ENCODE results near the gene PHTF1.

PHTF1 gene

DNA sequence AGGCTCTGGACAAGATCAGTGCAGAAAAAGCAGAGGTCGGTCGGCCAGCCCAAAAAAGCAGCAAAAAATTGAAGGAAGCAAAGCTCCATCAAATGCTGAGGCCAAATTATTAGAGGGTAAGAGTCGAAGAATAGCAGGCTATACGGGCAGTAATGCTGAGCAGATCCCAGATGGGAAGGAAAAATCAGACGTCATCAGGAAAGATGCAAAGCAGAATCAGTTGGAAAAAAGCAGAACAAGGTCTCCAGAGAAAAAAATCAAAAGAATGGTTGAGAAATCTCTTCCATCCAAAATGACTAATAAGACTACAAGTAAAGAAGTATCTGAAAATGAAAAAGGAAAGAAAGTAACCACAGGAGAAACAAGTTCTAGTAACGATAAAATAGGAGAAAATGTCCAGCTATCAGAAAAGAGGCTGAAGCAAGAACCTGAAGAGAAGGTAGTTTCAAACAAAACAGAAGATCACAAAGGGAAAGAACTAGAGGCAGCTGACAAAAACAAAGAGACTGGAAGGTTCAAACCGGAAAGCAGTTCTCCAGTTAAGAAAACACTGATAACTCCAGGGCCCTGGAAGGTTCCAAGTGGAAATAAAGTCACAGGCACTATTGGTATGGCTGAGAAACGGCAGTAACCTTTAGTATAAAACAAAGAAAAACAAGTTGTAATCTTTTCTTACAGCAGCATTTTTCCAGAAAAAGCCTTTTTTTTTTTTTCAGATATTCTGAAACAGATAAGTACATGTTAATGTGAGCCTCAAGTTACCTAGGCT, 75.7 kb downstream of the PHTF1 start:
- H3K9me3 ChIP-seq (ENCODE audit: control insufficient read depth, low read length): no peaks in the 10 kb centered on the region
- no peak overlapping the region for H3K4me3 ChIP-seq (ENCODE audit: extremely low read depth, insufficient read depth, low read length, poor library complexity, severe bottlenecking)
- peaks cover 18% of the 10 kb centered on the region for H3K36me3 ChIP-seq (ENCODE audit: control insufficient read depth, insufficient read depth, low read length)
- peak overlapping the region; percentile 26 for H3K27ac ChIP-seq (ENCODE audit: low read depth, low read length, severe bottlenecking)
- no peaks in the 10 kb centered on the region for H3K4me1 ChIP-seq (ENCODE audit: control insufficient read depth, insufficient read depth, low read length, poor library complexity, severe bottlenecking)
- WGBS, 2 experiments (ENCODE audit: insufficient coverage in 2 of 2): 90% methylated on average over 7 of the region's 8 CpGs

DNA sequence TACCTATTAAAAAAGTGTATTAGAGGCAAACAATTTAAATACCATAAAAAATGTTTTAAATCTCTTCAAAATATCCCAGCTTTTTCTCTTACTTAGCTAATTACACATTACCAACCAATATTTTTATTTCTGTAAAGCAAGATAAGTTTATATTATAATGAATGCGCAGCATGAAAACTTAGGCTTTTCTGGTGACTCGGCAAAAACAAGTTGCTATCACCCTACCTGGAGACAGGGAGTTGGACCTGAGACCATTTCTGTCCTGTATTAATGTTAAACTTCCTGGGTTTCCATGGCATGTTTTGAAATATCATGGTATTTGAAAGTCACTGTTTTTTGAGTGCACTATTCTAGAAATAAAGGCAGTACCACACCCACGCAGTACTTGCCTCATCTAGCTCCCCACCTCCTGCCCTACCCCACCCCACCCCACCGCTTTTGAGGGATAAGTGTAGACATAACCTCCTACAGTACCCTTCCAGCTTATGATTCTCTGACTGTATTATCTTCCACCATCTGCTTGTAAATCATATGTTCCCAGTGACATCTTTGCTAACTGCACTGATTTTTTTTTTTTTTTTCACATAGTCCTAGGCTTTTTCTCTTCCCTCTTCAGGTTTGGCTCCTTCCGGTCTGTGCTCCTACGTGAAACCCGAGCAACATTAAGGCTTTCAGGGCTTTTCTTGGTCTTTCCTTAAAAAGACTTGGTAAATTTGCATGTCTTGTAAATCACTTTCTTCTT, 77.5 kb downstream of the PHTF1 start:
- no peak overlapping the region for H3K4me3 ChIP-seq (ENCODE audit: extremely low read depth, insufficient read depth, low read length, poor library complexity, severe bottlenecking)
- WGBS, 2 experiments (ENCODE audit: insufficient coverage in 2 of 2): 94 to 96% methylated on average over 3 to 5 of the region's 7 CpGs

DNA sequence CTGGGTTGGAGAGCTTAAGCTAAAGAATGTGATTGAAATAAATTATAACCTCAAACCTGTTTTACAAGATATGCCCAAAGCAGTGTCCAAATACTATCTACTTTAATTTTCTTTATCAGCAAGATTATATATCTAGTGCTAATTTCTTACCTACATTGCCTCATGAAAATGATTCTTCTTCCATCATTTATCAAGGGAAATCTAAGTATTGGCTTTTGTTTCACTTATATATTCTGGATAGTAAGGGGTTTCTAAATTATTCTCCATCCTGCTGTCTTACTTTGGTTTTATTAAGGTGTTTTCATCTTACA, 81.2 kb downstream of the PHTF1 start:
- peaks cover 4% of the 10 kb centered on the region for H3K36me3 ChIP-seq (ENCODE audit: control insufficient read depth, insufficient read depth, low read length)
- no peaks in the 10 kb centered on the region for H3K9me3 ChIP-seq (ENCODE audit: control insufficient read depth, low read length)
- H3K4me3 ChIP-seq (ENCODE audit: extremely low read depth, insufficient read depth, low read length, poor library complexity, severe bottlenecking): no peak overlapping the region
- H3K27ac ChIP-seq (ENCODE audit: low read depth, low read length, severe bottlenecking): no peak overlapping the region
- H3K4me1 ChIP-seq (ENCODE audit: control insufficient read depth, insufficient read depth, low read length, poor library complexity, severe bottlenecking): no peaks in the 10 kb centered on the region

More for the DNA sequence above, 77.5 kb downstream of the PHTF1 start:
- Histone ChIP-seq H3K9me3 (ENCODE audit: control insufficient read depth, low read length) (no peaks in the 10 kb centered on the region), H3K36me3 (ENCODE audit: control insufficient read depth, insufficient read depth, low read length) (peaks cover 12% of the 10 kb centered on the region), H3K4me1 (ENCODE audit: control insufficient read depth, insufficient read depth, low read length, poor library complexity, severe bottlenecking) (no peaks in the 10 kb centered on the region), H3K27ac (ENCODE audit: low read depth, low read length, severe bottlenecking) (no peak overlapping the region)

DNA sequence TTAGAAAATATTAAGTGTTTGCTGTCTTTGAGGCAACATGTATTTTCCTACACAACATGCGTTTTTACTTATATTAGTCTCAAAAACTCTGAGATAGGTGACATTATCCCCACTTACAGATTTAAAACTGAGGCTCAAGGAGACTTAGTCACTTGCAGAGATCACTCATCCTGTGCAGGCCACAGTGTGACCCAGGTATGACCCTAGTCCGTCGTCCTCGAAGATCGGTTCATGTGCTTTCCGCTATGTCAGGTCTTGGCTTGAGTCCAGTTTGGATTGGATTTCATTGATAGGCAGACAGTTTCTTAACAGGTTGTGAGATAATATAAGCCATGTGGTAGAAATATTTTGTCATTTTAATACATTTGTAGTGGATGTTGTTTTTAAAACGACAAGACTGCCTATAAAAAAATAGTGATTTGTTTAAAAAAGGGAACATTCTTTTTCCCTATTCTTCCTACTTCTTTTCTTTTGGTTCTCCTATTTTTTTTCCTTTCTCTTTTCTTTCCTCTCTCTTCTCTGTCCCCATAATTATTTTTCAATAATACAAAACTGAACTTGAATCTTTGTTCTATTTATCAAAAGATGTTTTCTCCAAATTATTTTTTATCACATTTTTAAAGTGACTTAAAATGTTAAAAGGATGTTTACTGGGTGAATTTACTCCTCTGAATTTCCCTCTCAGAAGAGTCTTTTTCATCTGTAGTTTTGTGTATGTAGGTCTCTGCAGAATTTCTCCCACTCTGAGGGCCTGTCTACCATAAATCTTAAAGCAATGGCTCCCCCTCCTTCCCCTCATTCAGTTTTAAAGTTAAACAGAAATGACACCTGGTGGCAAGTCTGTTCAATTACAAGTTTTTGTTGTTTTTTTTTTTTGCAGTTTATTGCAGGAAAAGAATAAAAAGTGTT, 81.8 kb downstream of the PHTF1 start:
- no peak overlapping the region for H3K27ac ChIP-seq (ENCODE audit: low read depth, low read length, severe bottlenecking)
- H3K4me3 ChIP-seq (ENCODE audit: extremely low read depth, insufficient read depth, low read length, poor library complexity, severe bottlenecking): no peak overlapping the region
- peaks cover 2% of the 10 kb centered on the region for H3K36me3 ChIP-seq (ENCODE audit: control insufficient read depth, insufficient read depth, low read length)
- no peaks in the 10 kb centered on the region for H3K9me3 ChIP-seq (ENCODE audit: control insufficient read depth, low read length)
- no peaks in the 10 kb centered on the region for H3K4me1 ChIP-seq (ENCODE audit: control insufficient read depth, insufficient read depth, low read length, poor library complexity, severe bottlenecking)
- 89 to 96% methylated on average over 6 of the region's 7 CpGs for WGBS, 2 experiments (ENCODE audit: insufficient coverage in 2 of 2)

DNA sequence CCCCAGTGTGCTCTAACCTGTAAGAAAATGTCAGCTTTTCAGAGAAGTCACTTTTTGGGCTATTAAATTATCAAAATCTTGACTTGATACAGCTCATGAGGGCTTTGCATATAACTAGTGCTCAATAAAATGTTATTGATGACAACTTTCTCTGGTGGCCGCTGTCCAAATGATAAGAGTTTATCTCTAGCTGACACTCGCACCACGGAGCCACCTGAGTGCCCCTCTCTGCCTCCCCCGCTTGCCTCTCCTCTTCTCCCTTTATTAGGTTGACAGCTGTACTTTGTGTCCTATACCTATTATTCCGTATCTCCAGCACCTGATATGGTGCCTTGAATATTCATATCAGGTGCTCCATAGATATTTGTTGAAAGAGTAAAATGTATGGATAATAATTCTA, 82.8 kb downstream of the PHTF1 start:
- Histone ChIP-seq H3K27ac (ENCODE audit: low read depth, low read length, severe bottlenecking) (no peak overlapping the region), H3K9me3 (ENCODE audit: control insufficient read depth, low read length) (no peaks in the 10 kb centered on the region), H3K4me3 (ENCODE audit: extremely low read depth, insufficient read depth, low read length, poor library complexity, severe bottlenecking) (no peak overlapping the region), H3K36me3 (ENCODE audit: control insufficient read depth, insufficient read depth, low read length) (peaks cover 2% of the 10 kb centered on the region), H3K4me1 (ENCODE audit: control insufficient read depth, insufficient read depth, low read length, poor library complexity, severe bottlenecking) (no peaks in the 10 kb centered on the region)
- 91 to 94% methylated on average over 4 of the region's 5 CpGs for WGBS, 2 experiments (ENCODE audit: insufficient coverage in 2 of 2)

DNA sequence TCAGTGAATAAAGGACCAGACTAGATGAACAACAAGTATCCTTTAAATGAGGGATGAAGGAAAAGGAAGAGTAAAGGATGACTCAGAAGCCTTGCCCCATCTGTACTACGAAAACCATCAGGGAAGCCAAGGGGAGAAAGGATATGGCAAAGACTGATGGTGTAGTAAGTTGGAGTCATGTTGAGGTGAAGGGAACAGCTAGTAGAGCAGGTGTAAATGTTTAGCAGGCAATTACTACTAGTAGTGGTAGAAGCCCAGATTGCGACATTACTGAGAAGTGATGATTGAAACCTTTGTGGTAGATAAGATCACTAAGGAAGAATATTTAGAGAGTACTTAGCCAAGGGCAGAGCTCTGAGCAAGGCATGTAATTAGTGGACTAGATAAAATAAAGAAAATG, 84.0 kb downstream of the PHTF1 start:
- no peak overlapping the region for H3K4me3 ChIP-seq (ENCODE audit: extremely low read depth, insufficient read depth, low read length, poor library complexity, severe bottlenecking)
- no peaks in the 10 kb centered on the region for H3K9me3 ChIP-seq (ENCODE audit: control insufficient read depth, low read length)
- H3K36me3 ChIP-seq (ENCODE audit: control insufficient read depth, insufficient read depth, low read length): peaks cover 2% of the 10 kb centered on the region
- 90 to 92% methylated on average over 2 of the region's 2 CpGs for WGBS, 2 experiments (ENCODE audit: insufficient coverage in 2 of 2)
- H3K4me1 ChIP-seq (ENCODE audit: control insufficient read depth, insufficient read depth, low read length, poor library complexity, severe bottlenecking): no peaks in the 10 kb centered on the region
- H3K27ac ChIP-seq (ENCODE audit: low read depth, low read length, severe bottlenecking): no peak overlapping the region

DNA sequence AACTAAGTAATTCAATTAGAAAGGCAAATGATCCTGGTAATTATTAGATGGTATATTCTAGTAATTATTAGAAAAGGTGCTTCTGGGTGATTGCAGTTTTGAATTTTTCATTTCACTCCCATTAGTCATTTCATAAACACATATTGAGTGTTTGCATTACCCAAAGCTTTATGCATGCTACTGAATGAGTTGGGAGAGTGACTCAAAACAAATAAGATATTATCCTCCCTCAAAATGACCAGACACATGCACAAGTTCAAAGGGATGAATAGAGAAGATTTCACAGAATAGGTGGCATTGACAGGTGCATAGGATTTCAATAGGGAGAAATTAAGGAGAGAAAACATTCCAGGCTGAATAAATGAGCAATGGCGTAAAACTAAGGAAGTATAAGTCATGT, 84.7 kb downstream of the PHTF1 start:
- no peak overlapping the region for H3K27ac ChIP-seq (ENCODE audit: low read depth, low read length, severe bottlenecking)
- 100% methylated on average over 1 of the region's 1 CpG for WGBS, 2 experiments (ENCODE audit: insufficient coverage in 2 of 2)
- no peaks in the 10 kb centered on the region for H3K9me3 ChIP-seq (ENCODE audit: control insufficient read depth, low read length)
- H3K4me3 ChIP-seq (ENCODE audit: extremely low read depth, insufficient read depth, low read length, poor library complexity, severe bottlenecking): no peak overlapping the region
- peaks cover 2% of the 10 kb centered on the region for H3K36me3 ChIP-seq (ENCODE audit: control insufficient read depth, insufficient read depth, low read length)
- no peaks in the 10 kb centered on the region for H3K4me1 ChIP-seq (ENCODE audit: control insufficient read depth, insufficient read depth, low read length, poor library complexity, severe bottlenecking)

DNA sequence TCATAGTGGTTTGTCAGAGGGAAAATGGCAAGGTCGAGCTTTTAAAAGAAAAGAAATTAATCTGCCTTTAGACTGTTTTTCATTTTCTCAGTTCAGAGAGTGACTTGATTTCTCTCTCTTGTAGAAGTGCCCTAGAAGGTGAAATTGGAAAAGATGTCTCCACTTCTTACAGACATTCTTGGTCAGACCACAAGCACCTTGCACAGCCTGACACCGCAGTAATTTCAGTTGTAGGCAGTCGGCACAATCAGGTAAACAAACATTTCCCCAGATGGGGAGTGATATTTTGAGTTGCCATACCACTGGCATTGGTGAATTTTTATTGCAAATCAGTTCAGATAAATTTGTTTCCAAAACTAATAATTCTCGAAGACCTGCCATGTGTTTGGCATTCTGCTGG, 86.8 kb downstream of the PHTF1 start:
- Histone ChIP-seq H3K4me1 (ENCODE audit: control insufficient read depth, insufficient read depth, low read length, poor library complexity, severe bottlenecking) (no peaks in the 10 kb centered on the region), H3K36me3 (ENCODE audit: control insufficient read depth, insufficient read depth, low read length) (peaks cover 2% of the 10 kb centered on the region), H3K9me3 (ENCODE audit: control insufficient read depth, low read length) (no peaks in the 10 kb centered on the region), H3K27ac (ENCODE audit: low read depth, low read length, severe bottlenecking) (no peak overlapping the region), H3K4me3 (ENCODE audit: extremely low read depth, insufficient read depth, low read length, poor library complexity, severe bottlenecking) (no peak overlapping the region)
- 86% methylated on average over 1 of the region's 4 CpGs; no CpG with 5 or more reads in 1 of the 2 experiments for WGBS, 2 experiments (ENCODE audit: insufficient coverage in 2 of 2)

DNA sequence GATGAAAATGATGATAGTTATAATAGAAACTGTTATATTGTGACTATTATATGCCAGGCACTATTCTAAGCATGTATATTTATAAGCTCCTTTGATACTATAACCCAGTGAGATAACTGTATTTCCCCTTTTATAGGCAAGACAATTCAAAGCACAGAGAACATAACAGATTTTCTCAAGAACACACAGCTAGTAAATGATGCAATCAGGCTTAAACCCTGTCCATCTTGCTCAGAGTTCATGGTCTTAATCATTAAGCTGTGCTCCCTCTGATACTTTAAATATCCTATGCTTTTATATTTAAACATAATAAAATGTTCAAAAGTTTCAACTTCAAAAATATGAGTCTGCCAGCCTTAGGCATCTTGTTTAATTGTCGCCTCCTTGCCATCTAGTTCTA, 88.6 kb downstream of the PHTF1 start:
- no peak overlapping the region for H3K4me3 ChIP-seq (ENCODE audit: extremely low read depth, insufficient read depth, low read length, poor library complexity, severe bottlenecking)
- H3K27ac ChIP-seq (ENCODE audit: low read depth, low read length, severe bottlenecking): no peak overlapping the region
- H3K4me1 ChIP-seq (ENCODE audit: control insufficient read depth, insufficient read depth, low read length, poor library complexity, severe bottlenecking): no peaks in the 10 kb centered on the region
- H3K9me3 ChIP-seq (ENCODE audit: control insufficient read depth, low read length): no peaks in the 10 kb centered on the region
- H3K36me3 ChIP-seq (ENCODE audit: control insufficient read depth, insufficient read depth, low read length): peaks cover 2% of the 10 kb centered on the region
- WGBS, 2 experiments (ENCODE audit: insufficient coverage in 2 of 2): 83% methylated on average over 1 of the region's 1 CpG; no CpG with 5 or more reads in 1 of the 2 experiments

DNA sequence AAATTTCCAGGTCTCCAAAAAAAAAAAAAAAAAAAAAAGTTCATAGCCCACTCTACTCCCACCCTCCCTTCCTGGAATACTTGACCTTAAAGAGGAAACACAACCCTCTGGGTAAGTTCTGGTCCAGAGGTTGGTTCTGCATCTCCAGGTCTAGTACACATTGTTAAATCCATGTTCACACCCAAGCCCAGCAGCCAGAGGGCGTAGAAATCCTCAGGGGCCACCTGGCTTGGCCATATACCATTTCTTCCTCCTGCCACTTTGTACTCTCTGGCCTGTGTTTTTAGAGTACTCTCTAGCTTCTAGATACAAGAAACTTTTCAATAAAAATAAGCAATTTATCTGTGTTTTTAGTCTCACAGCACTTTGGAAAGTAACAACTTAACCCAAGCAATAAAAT, 89.3 kb downstream of the PHTF1 start:
- peaks cover 2% of the 10 kb centered on the region for H3K36me3 ChIP-seq (ENCODE audit: control insufficient read depth, insufficient read depth, low read length)
- no peaks in the 10 kb centered on the region for H3K9me3 ChIP-seq (ENCODE audit: control insufficient read depth, low read length)
- no peak overlapping the region for H3K4me3 ChIP-seq (ENCODE audit: extremely low read depth, insufficient read depth, low read length, poor library complexity, severe bottlenecking)
- 50% methylated on average over 1 of the region's 1 CpG; no CpG with 5 or more reads in 1 of the 2 experiments for WGBS, 2 experiments (ENCODE audit: insufficient coverage in 2 of 2)
- H3K27ac ChIP-seq (ENCODE audit: low read depth, low read length, severe bottlenecking): no peak overlapping the region
- H3K4me1 ChIP-seq (ENCODE audit: control insufficient read depth, insufficient read depth, low read length, poor library complexity, severe bottlenecking): no peaks in the 10 kb centered on the region
